IMR-90 (cell line): Measurements from ENCODE around the gene TIGIT. TPM values are rescaled to one million over a fixed set of nuclear protein-coding genes. Genes with fewer than 3 reads are reported as not detected.

Experiments used
- ATAC-seq: fragments of 200-7000 bp; cut with Tn5 transposase; 2 replicates; pipeline ENCODE4 v1.9.1; 2020; ENCODE audit warnings: low read depth, mild to moderate bottlenecking, moderate library complexity
- BruUV-seq: library from RNA; stranded (reverse); fragments of 400-500 nt; replicated peaks from 2 replicates; lab custom pipeline; 2021; lab: Mats Ljungman, UMichigan
- CTCF ChIA-PET: fragments of 300-600 bp; formaldehyde crosslinking; extraction: SDS; loops from one replicate; lab custom pipeline; 2021; ENCODE audit warnings: antibody characterized with exemption; lab: Yijun Ruan, JAX
- POLR2A ChIA-PET: fragments of 300-600 bp; sonication (Branson Sonifier 250); formaldehyde crosslinking; loops from one replicate; lab custom pipeline; 2022; ENCODE audit warnings: antibody characterized with exemption; ENCODE audit not compliant: unreplicated experiment; lab: Charles Lee
- DNase-seq: peaks from one replicate; pipeline ENCODE4 v3.0.0; 2013
- H2AFZ ChIP-seq: replicated peaks from 2 replicates; pipeline ENCODE3; 2013; ENCODE audit warnings: low read length, mild to moderate bottlenecking; ENCODE audit not compliant: poor library complexity
- H2AK5ac ChIP-seq: 2 replicates; pipeline ENCODE4 v1.6.1; 2013; ENCODE audit warnings: low read depth, low read length, inconsistent platforms
- H2AK9ac ChIP-seq: replicated peaks from 2 replicates; pipeline ENCODE3; 2013; ENCODE audit warnings: mild to moderate bottlenecking, low read depth, low read length, moderate library complexity; ENCODE audit not compliant: poor library complexity
- H2BK120ac ChIP-seq: 2 replicates; pipeline ENCODE4 v1.6.1; 2013; ENCODE audit warnings: low read depth, low read length, inconsistent platforms
- H2BK15ac ChIP-seq: 3 replicates; pipeline ENCODE4 v1.6.1; 2013; ENCODE audit warnings: low read depth, low read length, inconsistent platforms
- H2BK20ac ChIP-seq: 2 replicates; pipeline ENCODE4 v1.6.1; 2013; ENCODE audit warnings: low read depth, mild to moderate bottlenecking, inconsistent platforms, low read length, moderate library complexity
- H2BK5ac ChIP-seq: 2 replicates; pipeline ENCODE4 v1.6.1; 2013; ENCODE audit warnings: mild to moderate bottlenecking, low read depth, low read length, inconsistent platforms; ENCODE audit not compliant: poor library complexity, severe bottlenecking
- H3K14ac ChIP-seq: replicated peaks from 2 replicates; pipeline ENCODE4 v1.6.1; 2013; ENCODE audit warnings: low read depth, low read length, inconsistent platforms
- H3K18ac ChIP-seq: 2 replicates; pipeline ENCODE4 v1.6.1; 2013; ENCODE audit warnings: low read depth, low read length, control low read depth
- H3K23ac ChIP-seq: 2 replicates; pipeline ENCODE4 v1.6.1; 2013; ENCODE audit warnings: low read depth, low read length, inconsistent platforms
- H3K27ac ChIP-seq: 2 replicates; pipeline ENCODE4 v1.5.1; 2013; ENCODE audit warnings: mild to moderate bottlenecking, control low read depth, low read length; ENCODE audit not compliant: insufficient read depth
- H3K27me3 ChIP-seq: 2 replicates; pipeline ENCODE4 v1.6.1; 2013; ENCODE audit warnings: low read length; ENCODE audit not compliant: control insufficient read depth, insufficient read depth
- H3K36me3 ChIP-seq: 2 replicates; pipeline ENCODE4 v1.6.1; 2013; ENCODE audit warnings: low read length, mixed read lengths; ENCODE audit not compliant: control insufficient read depth, insufficient read depth
- H3K4ac ChIP-seq: 2 replicates; pipeline ENCODE4 v1.6.1; 2013; ENCODE audit warnings: low read depth, low read length, inconsistent platforms
- H3K4me1 ChIP-seq: 2 replicates; pipeline ENCODE4 v1.6.1; 2013; ENCODE audit warnings: low read length, mixed read lengths; ENCODE audit not compliant: control insufficient read depth, insufficient read depth
- H3K4me2 ChIP-seq: 2 replicates; pipeline ENCODE4 v1.6.1; 2013; ENCODE audit warnings: low read depth, mild to moderate bottlenecking, control low read depth, low read length, moderate library complexity
- H3K4me3 ChIP-seq: 2 replicates; pipeline ENCODE4 v1.5.1; 2013; ENCODE audit warnings: low read depth, mild to moderate bottlenecking, control low read depth, low read length, moderate library complexity; ENCODE audit not compliant: insufficient read depth
- H3K56ac ChIP-seq: 2 replicates; pipeline ENCODE4 v1.6.1; 2013; ENCODE audit warnings: low read length, inconsistent platforms; ENCODE audit not compliant: insufficient read depth; ENCODE audit errors: extremely low read depth
- H3K79me1 ChIP-seq, 2 experiments: 2 replicates each; pipeline ENCODE4 v1.6.1; 2013; ENCODE audit warnings: low read length in 2 of 2, inconsistent platforms in 1 of 2, low read depth in 1 of 2
- H3K9ac ChIP-seq: 2 replicates; pipeline ENCODE4 v1.6.1; 2013; ENCODE audit warnings: low read depth, low read length, control low read depth
- H3K9me1 ChIP-seq: 2 replicates; pipeline ENCODE4 v1.6.1; 2013; ENCODE audit warnings: low read length, inconsistent platforms; ENCODE audit not compliant: insufficient read depth
- H3K9me3 ChIP-seq: 2 replicates; pipeline ENCODE4 v1.6.1; 2013; ENCODE audit warnings: low read length; ENCODE audit not compliant: control insufficient read depth, insufficient read depth
- H4K20me1 ChIP-seq: 2 replicates; pipeline ENCODE4 v1.6.1; 2013; ENCODE audit warnings: low read length, inconsistent platforms; ENCODE audit not compliant: insufficient read depth
- H4K5ac ChIP-seq: 2 replicates; pipeline ENCODE4 v1.6.1; 2013; ENCODE audit warnings: mild to moderate bottlenecking, low read depth, low read length, control low read depth
- H4K8ac ChIP-seq, 2 experiments: 2 replicates each; pipeline ENCODE4 v1.6.1; 2013; ENCODE audit warnings: low read depth in 2 of 2, low read length in 2 of 2, control low read depth in 1 of 2, inconsistent platforms in 1 of 2
- H4K91ac ChIP-seq: 2 replicates; pipeline ENCODE4 v1.6.1; 2013; ENCODE audit warnings: low read depth, low read length, inconsistent platforms; ENCODE audit not compliant: insufficient read depth
- BHLHE40 ChIP-seq: fragments of 150-350 bp; IDR thresholded peaks from 2 replicates; pipeline ENCODE4 v1.6.1; 2016; ENCODE audit warnings: mild to moderate bottlenecking, low read depth, low read length
- CHD1 ChIP-seq: IDR thresholded peaks from 2 replicates; pipeline ENCODE4 v1.6.1; 2012; ENCODE audit warnings: low read depth, low read length, improper control_type of control experiment
- ELK1 ChIP-seq: fragments of 150-350 bp; IDR thresholded peaks from 2 replicates; pipeline ENCODE4 v1.6.1; 2016; ENCODE audit warnings: low read depth, mild to moderate bottlenecking, low read length, moderate library complexity, borderline replicate concordance
- POLR2A ChIP-seq: IDR thresholded peaks from 2 replicates; pipeline ENCODE4 v1.6.1; 2012; ENCODE audit warnings: mild to moderate bottlenecking, low read depth, low read length
- RAD21 ChIP-seq: IDR thresholded peaks from 2 replicates; pipeline ENCODE4 v1.6.1; 2012; ENCODE audit warnings: low read length, improper control_type of control experiment
- RCOR1 ChIP-seq: IDR thresholded peaks from 2 replicates; pipeline ENCODE4 v1.6.1; 2012; ENCODE audit warnings: mild to moderate bottlenecking, low read length, improper control_type of control experiment; ENCODE audit not compliant: insufficient replicate concordance
- RFX5 ChIP-seq: IDR thresholded peaks from 2 replicates; pipeline ENCODE4 v1.8.0; 2012; ENCODE audit warnings: low read depth, mild to moderate bottlenecking, low read length, moderate library complexity
- SMC3 ChIP-seq: fragments of 150-350 bp; IDR thresholded peaks from 2 replicates; pipeline ENCODE4 v1.6.1; 2016; ENCODE audit warnings: low read depth, mild to moderate bottlenecking, antibody characterized with exemption, low read length, moderate library complexity
- WGBS, 2 experiments: methylation state at CpG; one replicate each; pipeline versions ENCODE4 v1.1.5 to v1.1.7; 2013; ENCODE audit warnings: missing lambda C conversion rate in 2 of 2; ENCODE audit not compliant: insufficient read length in 1 of 2; ENCODE audit errors: extremely low coverage in 2 of 2; 5-methylcytosine and 5-hydroxymethylcytosine counted together
- dilution Hi-C: fragments of 300-500 bp; cut with HindIII; formaldehyde crosslinking; loops from one replicate; pipeline ENCODE4 v1.14.3; 2018; ENCODE audit warnings: low sequenced_read_pairs; ENCODE audit not compliant: unreplicated experiment
- in situ Hi-C: fragments of 300-500 bp; cut with MboI; formaldehyde crosslinking; loops from 3 replicates; pipeline ENCODE4 v1.14.3; 2019; ENCODE audit warnings: low sequenced_read_pairs, inconsistent platforms, mixed read lengths
- intact Hi-C: fragments of 100-400 bp; cut with micrococcal nuclease; formaldehyde crosslinking; loops from 2 replicates; pipeline ENCODE4 v1.10.0; 2022
- polyA plus RNA-seq, 3 experiments: library from polyadenylated mRNA; depleted of rRNA; stranded (reverse); fragments of >200 nt; gene quantifications; 2 replicates each; pipeline ENCODE4 v1.2.3, GENCODE V29; 2012; ENCODE audit warnings: low replicate concordance in 1 of 3
- total RNA-seq: library from RNA; depleted of rRNA; stranded (reverse); fragments of >200 nt; gene quantifications from 2 replicates; pipeline ENCODE4 v1.2.3, GENCODE V29; 2012
- TF ChIP-seq, protein P1 (sequence below): conservative IDR thresholded peaks from 2 replicates; pipeline ENCODE4 v1.5.1; 2012; ENCODE audit warnings: mild to moderate bottlenecking, low read depth, low read length, improper control_type of control experiment

TIGIT gene
- total and polyA plus RNA-seq, 2 of the 4 experiments (the other 2 are of a cell fraction) = not detected

DNA sequence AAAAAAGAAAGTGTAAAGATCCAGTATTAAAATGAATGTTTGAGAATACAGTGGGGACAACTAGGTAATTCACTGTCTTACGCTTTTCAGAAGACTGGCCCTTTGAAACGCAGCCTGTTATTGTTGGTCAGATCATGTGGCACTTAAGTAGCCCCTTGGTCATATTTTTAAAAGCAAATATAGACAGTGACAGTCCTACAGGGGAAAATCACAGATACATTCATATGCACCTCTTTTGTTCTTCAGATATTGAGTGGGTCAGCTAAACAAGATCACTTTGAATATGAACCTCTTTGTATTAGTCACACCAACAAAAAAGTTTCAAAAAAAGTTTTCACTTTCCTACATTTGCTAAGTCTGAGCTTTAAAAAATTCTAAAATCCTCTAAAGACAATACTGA is 36.0 kb downstream of the TIGIT start:
- H3K4me3 ChIP-seq = no peak overlapping the region
- no peak overlapping the region for H2BK20ac ChIP-seq
- no peak overlapping the region for H3K9ac ChIP-seq
- H3K18ac ChIP-seq = no peak overlapping the region
- H3K4me2 ChIP-seq = no peak overlapping the region
- DNase-seq = no peak
- H3K23ac ChIP-seq = no peak overlapping the region
- intact Hi-C loops (loop anchor here (10.0 kb wide), 2 partner anchors 175 to 485 kb away; no protein-coding TSS in a partner anchor), in situ Hi-C loops (no loop called here), dilution Hi-C loops (no loop called here)
- H3K27ac ChIP-seq = no peak overlapping the region
- no peak overlapping the region for H2AK9ac ChIP-seq
- no peaks in the 10 kb centered on the region for H3K27me3 ChIP-seq
- H2AK5ac ChIP-seq = no peak overlapping the region
- ChIA-PET POLR2A (no interaction called here), CTCF (no interaction called here)
- H3K9me3 ChIP-seq = no peaks in the 10 kb centered on the region
- H2AFZ ChIP-seq = no peak overlapping the region
- no peak overlapping the region for H2BK5ac ChIP-seq
- no CpG with 5 or more reads among the region's 2 CpGs for WGBS, 2 experiments
- H2BK15ac ChIP-seq = no peak overlapping the region
- no peak overlapping the region for H2BK120ac ChIP-seq
- H3K36me3 ChIP-seq = peaks cover 6% of the 10 kb centered on the region
- no peak overlapping the region for H3K56ac ChIP-seq
- H3K79me1 ChIP-seq = no peaks in the 10 kb centered on the region
- no peaks in the 10 kb centered on the region for H4K20me1 ChIP-seq
- no peak for ATAC-seq
- no peak overlapping the region for H4K8ac ChIP-seq
- no peaks in the 10 kb centered on the region for H3K4me1 ChIP-seq
- no peak overlapping the region for H3K4ac ChIP-seq
- no peak overlapping the region for H4K5ac ChIP-seq
- BruUV-seq = no TSS peak
- no peak overlapping the region for H4K91ac ChIP-seq
- TF ChIP-seq CHD1 (no peak), RAD21 (no peak), BHLHE40 (no peak), ELK1 (no peak), RFX5 (no peak), POLR2A (no peak), SMC3 (no peak), RCOR1 (no peak)
- TF ChIP-seq, protein P1, sequence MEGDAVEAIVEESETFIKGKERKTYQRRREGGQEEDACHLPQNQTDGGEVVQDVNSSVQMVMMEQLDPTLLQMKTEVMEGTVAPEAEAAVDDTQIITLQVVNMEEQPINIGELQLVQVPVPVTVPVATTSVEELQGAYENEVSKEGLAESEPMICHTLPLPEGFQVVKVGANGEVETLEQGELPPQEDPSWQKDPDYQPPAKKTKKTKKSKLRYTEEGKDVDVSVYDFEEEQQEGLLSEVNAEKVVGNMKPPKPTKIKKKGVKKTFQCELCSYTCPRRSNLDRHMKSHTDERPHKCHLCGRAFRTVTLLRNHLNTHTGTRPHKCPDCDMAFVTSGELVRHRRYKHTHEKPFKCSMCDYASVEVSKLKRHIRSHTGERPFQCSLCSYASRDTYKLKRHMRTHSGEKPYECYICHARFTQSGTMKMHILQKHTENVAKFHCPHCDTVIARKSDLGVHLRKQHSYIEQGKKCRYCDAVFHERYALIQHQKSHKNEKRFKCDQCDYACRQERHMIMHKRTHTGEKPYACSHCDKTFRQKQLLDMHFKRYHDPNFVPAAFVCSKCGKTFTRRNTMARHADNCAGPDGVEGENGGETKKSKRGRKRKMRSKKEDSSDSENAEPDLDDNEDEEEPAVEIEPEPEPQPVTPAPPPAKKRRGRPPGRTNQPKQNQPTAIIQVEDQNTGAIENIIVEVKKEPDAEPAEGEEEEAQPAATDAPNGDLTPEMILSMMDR = no peak
- no peak overlapping the region for H3K14ac ChIP-seq
- no peaks in the 10 kb centered on the region for H3K9me1 ChIP-seq
